ENCODE measurements around the gene MGMT. TPM values are rescaled to one million over a fixed set of nuclear protein-coding genes. Genes with fewer than 3 reads are reported as not detected.

Gene MGMT
- total RNA-seq, 2 donors from 2014 or later = 26.9 to 27.7 TPM

GRCh38 chr10:129728905-129729795, 262.1 kb downstream of the MGMT start:
- Mint-ChIP-seq H3K9me3 (peaks cover 9 to 16% of the 10 kb centered on the region in 2 donors), H3K27ac (no peak overlapping the region), H3K36me3 (peaks cover 35 to 46% of the 10 kb centered on the region in 2 donors)
- ATAC-seq (no peak), DNase-seq (ENCODE audit: low spot score in 2 of 2) (no peak)

- no peak for DNase-seq (ENCODE audit: low spot score in 2 of 2)
- H3K27ac Mint-ChIP-seq = no peak overlapping the region
These were observed 263.4 kb downstream of the MGMT start for GRCh38 chr10:129730272-129730992.

GRCh38 chr10:129730993-129731325, 263.9 kb downstream of the MGMT start:
- Mint-ChIP-seq H3K27ac (no peak overlapping the region), H3K9me3 (peaks cover 9 to 10% of the 10 kb centered on the region in 2 donors), H3K36me3 (peaks cover 19 to 28% of the 10 kb centered on the region in 2 donors)
- DNase-seq (ENCODE audit: low spot score in 2 of 2) (no peak), ATAC-seq (no peak)

More at GRCh38 chr10:129730272-129730992, 263.4 kb downstream of the MGMT start:
- Mint-ChIP-seq H3K36me3 (peaks cover 24 to 33% of the 10 kb centered on the region in 2 donors), H3K9me3 (peaks cover 9 to 12% of the 10 kb centered on the region in 2 donors)
- no peak for ATAC-seq

GRCh38 chr10:129740532-129741279, 273.7 kb downstream of the MGMT start:
- Mint-ChIP-seq H3K9me3 (peaks cover 17 to 22% of the 10 kb centered on the region in 2 donors), H3K36me3 (peaks cover 42 to 44% of the 10 kb centered on the region in 2 donors), H3K27ac (no peak overlapping the region)
- ATAC-seq = no peak
- no peak for DNase-seq (ENCODE audit: low spot score in 2 of 2)

- Mint-ChIP-seq H3K27ac (no peak overlapping the region), H3K9me3 (peaks cover 17 to 25% of the 10 kb centered on the region in 2 donors), H3K36me3 (peaks cover 45 to 50% of the 10 kb centered on the region in 2 donors)
- DNase-seq (ENCODE audit: low spot score in 2 of 2) = no peak
- ATAC-seq = no peak
These were observed 274.4 kb downstream of the MGMT start for GRCh38 chr10:129741280-129741977.

- H3K9me3 Mint-ChIP-seq = peaks cover 17 to 29% of the 10 kb centered on the region in 2 donors
- peaks cover 45 to 50% of the 10 kb centered on the region in 2 donors for H3K36me3 Mint-ChIP-seq
- ATAC-seq = no peak
- H3K27ac Mint-ChIP-seq = no peak overlapping the region
- DNase-seq (ENCODE audit: low spot score in 2 of 2) = no peak
These were observed 275.1 kb downstream of the MGMT start for GRCh38 chr10:129741978-129742741.

GRCh38 chr10:129742742-129743550, 275.9 kb downstream of the MGMT start:
- DNase-seq (ENCODE audit: low spot score in 2 of 2) = no peak
- ATAC-seq = no peak
- peaks cover 21 to 29% of the 10 kb centered on the region in 2 donors for H3K9me3 Mint-ChIP-seq
- peaks cover 49 to 50% of the 10 kb centered on the region in 2 donors for H3K36me3 Mint-ChIP-seq
- no peak overlapping the region for H3K27ac Mint-ChIP-seq

- no peak for DNase-seq (ENCODE audit: low spot score in 2 of 2)
- Mint-ChIP-seq H3K9me3 (peaks cover 25 to 36% of the 10 kb centered on the region in 2 donors), H3K36me3 (peaks cover 45 to 50% of the 10 kb centered on the region in 2 donors), H3K27ac (no peak overlapping the region)
- ATAC-seq = no peak
These were observed 276.7 kb downstream of the MGMT start for GRCh38 chr10:129743738-129744133.

- Mint-ChIP-seq H3K36me3 (peaks cover 39 to 50% of the 10 kb centered on the region in 2 donors), H3K27ac (no peak overlapping the region), H3K9me3 (peaks cover 32 to 40% of the 10 kb centered on the region in 2 donors)
- ATAC-seq = no peak
- DNase-seq (ENCODE audit: low spot score in 2 of 2) = no peak
These were observed 277.4 kb downstream of the MGMT start for GRCh38 chr10:129744134-129745111.

GRCh38 chr10:129745186-129745750, 278.2 kb downstream of the MGMT start:
- peaks cover 30 to 35% of the 10 kb centered on the region in 2 donors for H3K9me3 Mint-ChIP-seq
- no peak overlapping the region for H3K27ac Mint-ChIP-seq
- ATAC-seq (no peak), DNase-seq (ENCODE audit: low spot score in 2 of 2) (no peak)
- H3K36me3 Mint-ChIP-seq = peaks cover 30 to 47% of the 10 kb centered on the region in 2 donors

- DNase-seq (ENCODE audit: low spot score in 2 of 2) = no peak
- peaks cover 22 to 23% of the 10 kb centered on the region in 2 donors for H3K9me3 Mint-ChIP-seq
These were observed 287.4 kb downstream of the MGMT start for GRCh38 chr10:129754211-129755050.

GRCh38 chr10:129755158-129755591, 288.1 kb downstream of the MGMT start:
- no peak for DNase-seq (ENCODE audit: low spot score in 2 of 2)
- H3K9me3 Mint-ChIP-seq = peaks cover 19 to 21% of the 10 kb centered on the region in 2 donors
- ATAC-seq = no peak
- H3K36me3 Mint-ChIP-seq = peaks cover 18 to 37% of the 10 kb centered on the region in 2 donors
- H3K27ac Mint-ChIP-seq = no peak overlapping the region

More at GRCh38 chr10:129754211-129755050, 287.4 kb downstream of the MGMT start:
- peak overlapping the region in 1 of 2 donors; percentile 75 for H3K27ac Mint-ChIP-seq
- peaks cover 18 to 42% of the 10 kb centered on the region in 2 donors for H3K36me3 Mint-ChIP-seq
- no peak for ATAC-seq

- H3K27ac Mint-ChIP-seq = no peak overlapping the region
- DNase-seq (ENCODE audit: low spot score in 2 of 2) = peak in 1 of 2 donors; percentile 1
- ATAC-seq = no peak
- H3K9me3 Mint-ChIP-seq = peaks cover 17 to 19% of the 10 kb centered on the region in 2 donors
- H3K36me3 Mint-ChIP-seq = peaks cover 18 to 39% of the 10 kb centered on the region in 2 donors
These were observed 288.6 kb downstream of the MGMT start for GRCh38 chr10:129755621-129756020.

All from activated naive CD4-positive, alpha-beta T cell treated with anti-CD3 and anti-CD28 coated beads, Interleukin-2, amount 50 U/mL, for 72 hours (primary cell).